GM20431 (cell line): ENCODE data around the gene SYNPO.

Experiments
- in situ Hi-C: fragments of 300-500 bp; cut with MseI, MboI; formaldehyde crosslinking; loops from one replicate; pipeline ENCODE4 v1.15.0; 2020; ENCODE audit warnings: low sequenced_read_pairs; ENCODE audit not compliant: unreplicated experiment

The SYNPO gene

DNA sequence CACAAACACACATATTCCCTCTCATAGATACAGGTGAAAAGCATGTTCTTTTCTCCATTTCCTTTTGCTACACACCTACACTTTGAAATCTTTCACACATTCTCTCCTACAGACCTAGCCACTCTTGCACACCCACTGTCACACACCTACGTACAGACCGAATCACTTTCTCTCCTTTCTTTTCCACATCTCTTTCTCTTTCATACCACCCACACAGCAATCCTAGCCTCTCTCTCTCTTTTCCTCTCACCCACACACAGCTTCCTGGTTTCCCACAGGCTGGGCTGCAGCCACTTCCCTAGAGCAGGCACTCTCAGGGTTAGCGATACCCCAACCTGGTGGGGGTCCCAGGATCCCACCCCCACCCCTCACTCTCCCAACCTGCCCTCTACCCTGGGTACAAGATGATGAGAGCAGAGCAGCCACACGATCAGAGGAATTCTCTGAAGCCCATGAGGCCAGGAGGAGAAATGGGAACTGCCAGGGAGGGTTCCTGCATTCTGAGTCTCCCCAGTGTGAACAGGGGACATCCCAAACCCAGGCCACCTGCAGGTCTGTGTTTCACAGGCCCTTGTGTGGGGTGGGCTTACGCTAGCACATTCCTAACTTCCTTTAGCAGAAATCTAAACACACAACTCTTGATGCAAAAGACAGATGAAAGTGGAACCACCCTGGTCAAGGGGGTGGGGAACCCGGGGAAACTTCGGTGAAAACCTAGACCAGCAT lies 17.1 kb upstream of the SYNPO start:
- in situ Hi-C loops: no loop called here

DNA sequence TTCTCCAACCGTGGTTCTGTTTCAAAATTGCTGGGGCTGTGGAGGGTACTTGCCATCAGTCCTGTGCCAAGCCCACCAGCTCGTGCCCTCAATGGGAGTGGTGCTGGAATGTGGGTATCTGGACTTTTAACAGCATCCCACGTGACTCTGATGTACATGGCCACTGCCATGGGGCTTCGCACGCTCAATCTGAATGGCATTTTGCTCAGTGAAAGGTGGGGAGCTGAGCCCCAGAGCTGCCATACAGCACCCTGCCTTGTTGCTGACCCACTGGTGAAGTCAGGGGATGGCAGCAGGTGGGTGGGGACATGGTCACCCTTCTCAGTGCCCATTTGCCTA lies 16.6 kb upstream of the SYNPO start:
- in situ Hi-C loops: no loop called here

DNA sequence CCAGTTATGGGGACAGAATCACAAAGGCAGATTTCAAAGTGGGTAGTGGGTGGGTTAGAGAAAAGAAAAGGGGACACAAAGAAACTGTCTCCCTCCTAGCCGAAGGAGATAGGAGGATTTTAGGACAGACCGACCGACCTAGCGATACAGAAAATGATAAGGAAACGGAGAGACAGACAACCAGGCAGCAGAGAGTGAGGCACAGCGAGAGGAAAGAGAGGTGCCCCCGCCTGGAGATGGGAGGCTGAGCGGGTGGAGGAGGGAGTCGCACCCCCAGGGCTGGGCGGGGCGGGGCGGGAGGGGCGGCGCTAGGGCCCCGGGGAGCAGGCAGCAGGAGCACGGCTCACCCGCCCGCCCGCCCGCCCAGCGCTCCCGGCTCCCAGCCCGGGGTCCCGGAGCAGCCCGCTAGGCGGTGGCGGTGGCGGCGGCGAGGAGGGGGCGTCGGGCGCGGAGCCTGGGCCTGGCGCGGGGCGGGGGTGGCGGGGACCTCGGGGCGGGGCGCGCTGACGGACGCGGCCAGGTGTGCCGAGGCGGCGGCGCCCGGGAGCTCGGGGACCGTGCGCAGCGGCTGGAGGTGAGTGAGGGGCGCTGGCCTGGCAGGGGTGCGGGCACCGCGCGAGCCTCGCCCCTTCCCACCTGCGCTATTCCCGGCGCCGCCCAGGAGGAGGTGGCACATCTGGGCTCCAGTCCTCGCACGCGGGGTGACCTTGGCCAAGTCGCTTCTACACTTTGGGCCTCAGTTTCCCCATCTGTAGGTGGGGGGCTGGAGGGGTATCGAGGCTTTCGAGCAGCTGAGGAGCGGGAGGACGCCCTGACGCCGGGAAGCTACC lies 15.9 kb upstream of the SYNPO start:
- in situ Hi-C loops: no loop called here

DNA sequence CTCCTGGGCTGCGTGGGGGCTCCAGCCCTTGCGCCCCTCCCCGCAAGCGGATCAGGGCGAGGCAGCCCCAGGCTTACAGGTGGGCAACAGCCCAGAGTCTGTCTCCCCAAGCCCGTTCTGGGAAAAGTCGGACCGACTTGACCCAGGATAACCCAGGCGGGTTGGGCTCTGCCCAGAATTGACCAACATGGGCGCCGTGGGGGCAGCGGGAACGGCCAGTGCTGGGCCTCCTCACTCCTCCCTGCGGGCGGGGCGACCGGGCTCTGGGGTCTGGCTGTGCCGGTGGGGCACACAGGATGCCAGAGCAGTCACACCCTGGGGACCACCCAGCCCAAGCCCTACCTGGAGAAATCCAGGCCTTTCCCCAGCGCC lies 15.3 kb upstream of the SYNPO start:
- in situ Hi-C loops: no loop called here

DNA sequence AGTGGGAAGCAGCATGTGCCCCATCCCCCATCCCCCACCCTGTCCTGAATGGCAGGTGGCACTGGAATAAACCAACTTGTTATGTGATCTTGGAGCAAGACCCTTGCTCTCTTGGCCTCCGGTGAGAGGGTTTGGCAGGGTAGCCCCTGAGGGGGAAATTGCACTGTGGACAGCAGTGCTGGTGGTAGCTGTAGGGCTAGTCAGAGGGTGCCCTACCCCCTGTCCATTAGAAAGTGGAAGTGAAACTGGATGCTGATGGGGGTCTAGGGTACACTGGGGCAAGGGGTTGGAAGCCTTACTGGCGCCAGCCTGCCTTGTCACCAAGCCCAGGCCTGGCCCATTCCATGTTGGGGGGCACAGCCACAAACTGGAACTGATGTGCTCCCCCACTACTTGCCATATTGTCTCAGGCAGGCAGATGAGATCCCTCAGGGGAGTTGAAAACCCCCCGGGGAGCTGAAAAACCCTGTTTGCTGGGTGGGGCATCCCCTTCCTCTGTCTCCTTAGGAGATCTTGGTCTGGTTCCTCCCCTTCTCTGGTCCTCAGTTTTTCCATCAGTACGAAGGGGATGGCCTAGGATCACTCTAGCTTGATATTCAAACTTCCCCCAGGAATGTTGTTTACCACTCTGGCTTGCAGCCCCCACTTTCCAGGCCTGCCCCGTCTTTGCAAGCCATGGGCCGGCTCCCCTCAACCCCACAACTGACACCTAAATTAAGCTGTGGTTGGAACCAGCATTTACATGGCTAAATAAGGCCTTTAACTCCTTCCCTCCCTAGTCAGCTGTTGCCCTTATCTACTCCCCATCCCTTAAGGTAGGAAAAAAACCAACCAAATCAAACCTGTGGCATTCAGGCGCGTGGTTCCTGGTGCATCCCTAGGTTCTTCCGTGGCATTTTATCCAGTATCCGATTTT lies 14.4 kb upstream of the SYNPO start:
- in situ Hi-C loops: no loop called here

DNA sequence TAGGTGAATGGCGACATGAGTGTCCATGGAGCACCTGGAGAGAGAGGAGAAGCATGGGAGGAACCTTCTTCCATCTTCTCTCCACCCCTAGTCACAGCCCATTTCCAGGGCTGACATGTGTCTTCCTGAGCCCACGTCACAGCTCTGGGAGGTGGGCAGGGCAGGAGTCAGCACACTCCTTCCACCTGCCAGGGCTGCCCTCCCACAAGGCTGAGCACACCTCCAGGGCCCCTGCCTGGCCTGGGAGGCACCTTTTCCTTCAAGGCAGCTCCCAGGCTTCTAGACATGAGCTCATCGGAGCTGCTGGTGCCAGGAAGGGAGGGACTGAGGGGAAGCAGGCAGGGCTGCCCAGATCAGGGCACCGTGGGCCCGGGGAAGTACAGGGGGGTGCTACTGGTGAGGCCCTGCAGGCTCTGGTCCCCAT lies 13.6 kb upstream of the SYNPO start:
- in situ Hi-C loops: no loop called here

DNA sequence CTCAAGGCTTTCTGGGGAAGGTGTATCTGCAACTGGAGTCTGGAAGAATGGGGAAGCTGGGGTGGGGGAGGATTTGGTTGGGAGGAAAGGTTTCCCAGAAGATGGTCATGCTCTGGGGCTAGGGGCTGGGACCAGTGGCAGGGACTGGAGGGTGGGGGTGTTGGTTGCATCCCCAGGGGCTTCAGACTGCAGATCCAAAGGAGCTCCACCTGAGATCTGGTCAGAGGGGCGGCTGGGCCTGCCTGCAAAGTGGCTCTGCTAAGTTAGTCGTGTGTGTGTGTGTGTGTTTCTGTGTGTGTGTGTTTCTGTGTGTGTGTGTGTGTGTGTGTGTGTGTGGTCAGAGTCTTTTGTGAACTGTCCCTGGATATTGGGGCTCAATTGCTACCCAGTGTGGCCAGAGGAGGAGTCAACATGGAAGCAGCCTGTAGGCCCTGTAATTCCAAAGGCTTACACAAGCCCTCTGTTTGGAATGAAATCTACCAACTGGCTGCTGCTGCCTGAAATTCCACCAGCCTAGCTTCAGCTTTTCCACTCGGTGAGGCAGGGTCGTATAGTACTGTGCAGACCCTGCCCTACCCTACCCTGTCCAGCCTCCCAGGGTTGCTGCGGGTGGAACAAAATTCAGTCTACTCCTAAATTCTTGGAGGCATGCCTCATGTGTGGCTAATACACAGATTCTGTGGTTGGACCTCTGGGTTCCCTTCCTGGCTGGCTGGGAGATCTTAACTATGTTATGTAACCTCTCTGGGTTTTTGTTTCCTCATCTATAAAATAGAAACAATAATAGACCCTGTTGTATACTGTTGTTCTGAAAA lies 12.5 kb upstream of the SYNPO start:
- in situ Hi-C loops: no loop called here

DNA sequence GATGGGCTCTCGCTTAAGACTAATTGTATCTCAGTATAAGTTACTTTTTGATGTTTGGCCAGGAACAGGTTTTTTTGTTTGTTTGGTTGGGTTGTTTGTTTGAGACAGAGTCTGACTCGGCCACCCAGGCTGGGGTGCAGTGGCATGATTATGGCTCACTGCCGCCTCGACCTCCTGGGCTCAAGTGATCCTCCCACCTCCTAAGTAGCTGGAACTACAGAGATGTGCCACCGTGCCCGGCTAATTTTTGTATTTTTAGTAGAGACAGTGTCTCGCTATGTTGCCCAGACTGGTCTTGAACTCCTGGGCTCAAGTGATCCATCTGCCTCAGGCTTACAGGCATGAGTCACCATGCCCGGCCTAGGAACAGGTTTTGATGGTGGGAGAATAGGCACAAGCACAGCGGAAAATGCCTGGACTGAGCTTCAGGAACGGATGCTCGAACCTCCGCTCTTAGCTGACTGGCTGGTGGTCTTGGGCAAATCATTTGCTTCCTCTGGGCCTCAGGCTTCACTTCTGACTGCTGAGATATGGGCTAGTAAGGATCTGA lies 11.4 kb upstream of the SYNPO start:
- in situ Hi-C loops: no loop called here

DNA sequence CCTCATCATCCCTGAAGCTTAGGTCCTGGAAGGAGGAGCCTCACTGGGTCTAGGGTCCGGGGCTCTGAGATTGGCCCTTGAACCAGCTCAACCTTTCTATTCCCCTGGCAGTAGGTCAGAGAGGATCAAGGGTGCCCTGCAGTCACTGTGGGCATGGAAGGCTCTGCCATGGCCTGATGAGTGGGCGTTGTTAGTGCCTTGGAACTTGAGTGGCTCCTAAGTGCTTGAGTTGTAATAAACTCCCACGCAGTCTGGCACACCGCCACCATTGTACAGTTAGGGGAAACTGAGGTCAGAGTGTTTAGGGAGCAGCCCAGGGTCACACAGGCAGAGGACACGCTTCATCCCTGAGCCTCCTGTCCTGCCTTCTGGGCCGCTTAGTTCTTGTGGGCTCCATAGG lies 10.4 kb upstream of the SYNPO start:
- in situ Hi-C loops: no loop called here

DNA sequence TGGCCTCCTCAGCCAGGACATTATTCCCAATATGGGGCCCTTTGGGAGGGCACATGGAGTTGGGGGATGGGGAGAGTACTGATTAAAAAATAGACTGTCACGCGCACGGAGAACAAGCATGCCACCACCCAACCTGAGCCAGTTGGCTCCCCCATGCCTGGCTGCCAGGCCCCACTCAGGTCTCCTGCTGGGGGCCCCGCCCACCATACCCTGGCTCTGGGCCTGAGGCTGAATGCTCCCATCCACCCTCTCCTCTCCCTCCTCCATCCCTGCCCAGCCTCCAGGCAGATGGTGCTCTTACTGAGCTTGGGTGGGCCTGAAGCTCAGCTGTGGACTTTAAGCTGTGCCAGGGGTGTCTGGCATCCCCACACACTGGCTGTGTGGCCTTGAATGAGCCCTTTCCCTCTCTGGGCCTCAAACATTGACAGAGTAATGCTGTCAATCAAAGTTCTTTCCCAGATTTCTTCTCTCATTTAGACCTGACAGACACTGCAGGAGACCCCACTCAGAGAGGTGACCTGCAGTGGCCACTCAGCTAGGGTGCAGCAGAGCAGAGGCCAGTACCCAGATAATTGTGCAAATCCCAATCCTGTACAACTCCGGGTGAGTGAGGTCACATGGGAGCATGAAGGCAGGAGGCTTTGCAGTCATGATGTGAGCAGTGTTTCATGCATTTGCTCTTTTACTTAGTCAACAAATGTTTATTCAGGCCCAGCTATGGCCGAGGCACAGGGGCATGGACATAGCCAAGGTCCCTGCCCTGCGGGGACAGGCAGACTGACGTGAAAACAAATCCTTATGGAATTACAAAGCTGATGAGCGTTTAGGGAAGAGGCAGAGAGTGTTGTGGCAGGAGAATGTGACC lies 9.8 kb upstream of the SYNPO start:
- in situ Hi-C loops: no loop called here

DNA sequence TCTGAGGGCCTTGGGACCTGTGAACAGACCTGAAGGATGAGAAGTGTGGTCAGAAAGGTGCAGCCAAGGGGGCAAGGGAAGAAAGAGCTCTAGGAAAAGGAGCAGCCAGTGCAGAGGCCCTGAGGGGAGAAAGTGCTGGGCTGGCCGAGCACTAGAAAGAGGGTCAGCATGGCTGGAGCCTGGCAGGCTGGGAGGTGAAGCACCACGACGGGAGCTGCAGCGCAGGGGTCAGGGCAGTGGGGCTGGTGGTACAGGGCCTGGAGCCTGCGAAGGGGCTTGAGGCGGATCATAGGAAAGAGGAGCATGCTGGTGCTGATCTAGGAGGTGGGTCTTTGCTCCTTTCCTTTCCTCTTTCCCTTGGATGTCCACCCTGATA lies 9.1 kb upstream of the SYNPO start:
- in situ Hi-C loops: no loop called here

DNA sequence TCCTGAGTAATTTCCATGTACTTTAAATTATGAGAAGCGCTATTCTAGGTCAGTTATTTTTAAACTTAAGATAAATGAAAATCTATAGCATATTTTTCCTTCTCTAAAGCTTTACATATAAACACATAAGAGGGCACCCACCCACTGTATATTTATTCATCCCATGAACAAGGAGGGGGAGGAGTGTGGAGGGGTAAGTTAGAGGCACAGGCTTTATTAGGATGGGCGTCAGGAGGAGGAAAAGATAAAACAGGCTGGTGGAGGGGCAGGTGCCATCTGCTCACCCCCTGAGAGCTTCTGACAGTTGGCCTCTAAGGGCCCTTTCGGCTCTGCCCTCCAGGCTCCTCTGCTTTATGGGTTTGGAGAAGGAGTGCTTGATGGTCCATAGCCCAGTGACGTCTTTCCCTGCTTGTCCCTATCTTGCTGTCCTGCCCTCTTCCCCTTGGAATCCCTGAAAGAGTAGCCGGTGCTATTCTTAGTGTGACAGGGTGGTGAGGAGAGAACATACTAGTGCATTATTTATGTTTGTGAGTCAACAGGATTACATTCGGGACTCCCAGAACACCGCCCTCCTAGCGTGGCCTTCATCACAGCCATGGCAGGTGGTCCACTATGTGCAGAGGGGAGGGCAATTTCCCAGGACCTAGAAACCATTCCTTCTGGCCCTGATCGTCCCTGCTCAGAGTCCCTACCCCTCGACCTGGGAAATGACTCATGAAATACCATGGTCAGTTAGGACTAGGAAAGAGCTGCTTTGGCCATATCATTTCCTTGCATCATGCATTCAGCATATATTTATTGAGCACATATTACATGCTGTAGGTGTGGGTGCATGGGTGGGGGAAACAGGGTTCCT lies 7.9 kb upstream of the SYNPO start:
- in situ Hi-C loops: no loop called here

DNA sequence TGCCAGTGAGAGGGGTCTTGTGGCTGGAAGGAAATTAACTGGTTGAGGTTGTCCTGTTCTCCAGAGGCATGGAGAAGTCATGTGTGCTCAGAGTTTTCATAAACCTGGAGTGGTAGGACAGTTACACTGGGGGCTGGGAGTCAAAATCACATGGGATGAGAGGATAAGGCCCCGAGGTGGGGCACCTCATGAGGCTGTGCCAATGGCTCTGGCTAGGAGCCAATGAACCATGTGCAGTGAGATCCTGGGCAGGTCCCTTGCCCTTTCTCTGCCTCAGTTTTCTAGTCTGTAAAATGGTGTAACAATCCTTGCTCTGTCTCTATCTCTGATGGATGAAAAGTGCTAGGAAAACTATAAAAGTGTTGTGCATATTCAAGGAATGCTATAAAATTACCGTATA lies 7.0 kb upstream of the SYNPO start:
- in situ Hi-C loops: no loop called here

DNA sequence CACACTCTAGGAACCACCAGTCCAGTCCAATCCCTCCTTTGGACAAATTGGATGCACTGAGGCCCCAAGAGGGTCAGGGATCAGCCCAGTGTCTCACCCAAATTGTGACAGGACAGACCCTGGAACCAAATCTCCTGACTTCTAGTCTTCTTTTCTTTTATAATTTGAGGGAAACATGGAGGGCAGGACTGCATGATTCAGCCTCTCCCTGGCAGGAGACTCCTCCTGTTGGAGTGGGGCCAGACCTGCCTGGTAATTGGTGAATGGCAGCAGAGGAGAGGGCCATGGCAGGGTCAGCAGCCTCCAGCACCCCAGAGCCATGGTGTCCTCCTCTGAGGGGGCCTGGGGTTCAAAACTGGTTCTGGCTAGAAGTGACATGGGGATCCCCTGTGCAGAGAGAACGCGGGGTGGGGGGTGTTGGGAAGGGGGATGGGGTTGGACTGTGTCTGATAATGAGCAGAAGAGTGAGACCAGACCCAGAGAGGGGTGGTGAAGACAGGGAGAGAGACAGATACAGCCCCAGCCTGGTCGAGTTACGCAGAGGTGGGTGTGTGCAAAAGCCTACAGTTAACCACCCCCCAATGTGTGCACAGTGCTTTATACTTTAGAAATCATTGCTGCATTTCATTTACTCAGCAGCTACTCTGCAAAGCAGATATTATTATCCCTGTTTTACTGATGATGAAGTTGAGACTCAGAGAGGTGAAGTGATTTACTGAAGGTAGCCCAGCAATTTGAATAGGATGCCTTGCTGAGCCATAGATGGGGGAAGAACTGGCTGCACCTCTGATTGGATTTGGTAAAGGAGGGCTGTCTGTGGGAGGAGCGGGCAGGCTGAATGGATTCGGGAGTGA lies 3.8 kb upstream of the SYNPO start:
- in situ Hi-C loops: no loop called here

DNA sequence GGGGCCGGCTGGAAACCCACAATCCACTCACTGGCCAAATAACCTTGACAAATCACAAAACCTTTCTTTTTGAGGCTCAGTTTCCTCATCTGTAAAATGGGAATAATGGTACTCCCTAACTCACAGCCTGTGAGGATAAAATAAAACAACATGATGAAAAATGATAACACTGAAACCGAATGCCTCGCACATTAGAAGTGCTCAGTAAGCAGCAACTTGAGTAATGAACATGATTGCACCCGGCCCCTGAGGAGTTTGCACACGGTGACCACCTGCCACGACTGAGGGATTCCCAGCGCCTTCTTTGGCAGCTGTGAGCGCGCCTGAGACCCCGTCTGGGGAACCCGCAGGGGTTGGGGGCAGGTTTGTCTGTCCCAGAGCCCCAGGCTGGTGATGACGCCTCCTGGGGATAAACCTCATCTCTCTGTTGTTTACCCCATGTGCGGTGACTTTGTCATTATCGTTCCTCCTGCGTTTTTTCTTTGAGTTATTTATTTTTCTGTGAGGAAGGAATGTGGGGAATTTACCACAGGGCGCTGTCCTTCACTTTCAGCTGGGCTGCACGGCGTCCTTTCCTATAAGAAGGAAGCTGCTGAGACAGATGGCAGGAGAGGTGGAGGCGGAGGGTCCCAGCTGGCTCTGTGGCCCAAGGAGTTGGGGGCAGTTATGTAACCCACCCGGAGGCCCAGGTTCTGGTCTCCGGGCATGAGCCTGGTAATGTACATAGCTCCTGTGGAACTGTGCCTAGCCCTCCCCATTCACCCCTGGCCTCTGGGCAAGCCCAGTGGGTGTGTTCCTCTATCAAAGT lies 3.0 kb upstream of the SYNPO start:
- in situ Hi-C loops: no loop called here

DNA sequence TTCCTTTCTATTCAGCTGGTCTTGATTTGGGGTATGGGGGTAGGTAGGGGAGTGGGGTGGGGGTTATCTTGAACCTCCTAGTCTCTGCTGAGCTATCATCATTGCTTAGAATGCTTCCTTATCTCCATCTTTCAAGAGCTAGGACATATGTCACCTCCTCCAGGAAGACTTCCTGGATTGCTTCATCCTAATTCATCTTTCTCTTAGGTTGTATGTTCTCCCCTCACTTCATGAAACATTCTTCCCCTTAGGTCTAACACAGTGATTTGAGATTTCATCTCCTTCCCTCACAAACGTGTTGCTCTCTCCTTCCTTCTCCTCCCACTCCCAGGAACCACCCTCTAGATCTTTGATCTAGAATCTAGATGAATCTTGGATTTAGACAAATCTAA lies 2.4 kb upstream of the SYNPO start:
- in situ Hi-C loops: no loop called here
